ENCODE results near the gene CRYZL1.

The CRYZL1 gene

GRCh38 chr21:33559813-33560212, 81.7 kb downstream of the CRYZL1 start:
- ChIA-PET POLR2A (no interaction called here), CTCF (interaction anchor here (1.4 kb wide), 1 partner anchor 46 kb away, joined by 4 read pairs; no protein-coding TSS in a partner anchor)
- no peak overlapping the region for H3K4me3 ChIP-seq (ENCODE audit: low read depth, low read length)
- DNase-seq (ENCODE audit: low read depth, low spot score), result no peak
- TF ChIP-seq CTCF (IDR thresholded peaks at IDR 0.05; ENCODE audit: insufficient read depth, low read length, missing control alignments), result no peak

- DNase-seq (ENCODE audit: low read depth, low spot score), result no peak
- CTCF ChIA-PET, result interaction anchor here (0.8 to 1.4 kb wide), 3 partner anchors 47 to 53 kb away, joined by 3 to 4 read pairs (median 4); no protein-coding TSS in a partner anchor
- POLR2A ChIA-PET, result no interaction called here
- no peak for TF ChIP-seq CTCF (IDR thresholded peaks at IDR 0.05; ENCODE audit: insufficient read depth, low read length, missing control alignments)
- no peak overlapping the region for H3K4me3 ChIP-seq (ENCODE audit: low read depth, low read length)
Measured at GRCh38 chr21:33558777-33559421, 82.6 kb downstream of the CRYZL1 start.

GRCh38 chr21:33557447-33557846, 84.1 kb downstream of the CRYZL1 start:
- no peak for TF ChIP-seq CTCF (IDR thresholded peaks at IDR 0.05; ENCODE audit: insufficient read depth, low read length, missing control alignments)
- DNase-seq (ENCODE audit: low read depth, low spot score), result no peak
- POLR2A ChIA-PET, result no interaction called here

GRCh38 chr21:33554982-33555344, 86.6 kb downstream of the CRYZL1 start:
- CTCF ChIA-PET, result interaction anchor here (1.3 kb wide), 1 partner anchor 13 kb away, joined by 3 read pairs; the partner anchor contains the start of gene GART
- no peak for DNase-seq (ENCODE audit: low read depth, low spot score)
- POLR2A ChIA-PET, result interaction anchor here (1.1 kb wide), 1 partner anchor 10 kb away, joined by 3 read pairs; no protein-coding TSS in a partner anchor
- no peak for TF ChIP-seq CTCF (IDR thresholded peaks at IDR 0.05; ENCODE audit: insufficient read depth, low read length, missing control alignments)
- no peak overlapping the region for H3K4me3 ChIP-seq (ENCODE audit: low read depth, low read length)

More at GRCh38 chr21:33557447-33557846, 84.1 kb downstream of the CRYZL1 start:
- CTCF ChIA-PET, result interaction anchor here (1.0 to 1.2 kb wide), 2 partner anchors 12 to 30 kb away, joined by 3 to 5 read pairs; partner anchors contain the start of gene DONSON
- no peak overlapping the region for H3K4me3 ChIP-seq (ENCODE audit: low read depth, low read length)

- POLR2A ChIA-PET, result interaction anchor here (1.1 kb wide), 1 partner anchor 10 kb away, joined by 3 read pairs; no protein-coding TSS in a partner anchor
- DNase-seq (ENCODE audit: low read depth, low spot score), result no peak
- CTCF ChIA-PET, result interaction anchor here (1.3 kb wide), 1 partner anchor 13 kb away, joined by 3 read pairs; the partner anchor contains the start of gene GART
- no peak overlapping the region for H3K4me3 ChIP-seq (ENCODE audit: low read depth, low read length)
- TF ChIP-seq CTCF (IDR thresholded peaks at IDR 0.05; ENCODE audit: insufficient read depth, low read length, missing control alignments), result no peak
Measured at GRCh38 chr21:33554236-33554981, 87.1 kb downstream of the CRYZL1 start.

- DNase-seq (ENCODE audit: low read depth, low spot score), result no peak
- ChIA-PET CTCF (no interaction called here), POLR2A (no interaction called here)
- TF ChIP-seq CTCF (IDR thresholded peaks at IDR 0.05; ENCODE audit: insufficient read depth, low read length, missing control alignments), result no peak
- H3K4me3 ChIP-seq (ENCODE audit: low read depth, low read length), result no peak overlapping the region
Measured at GRCh38 chr21:33552999-33553598, 88.4 kb downstream of the CRYZL1 start.
